Neutrophil (primary cell): ENCODE measurements around the gene MRPL14.

Experiments
- H3K27ac ChIP-seq: fragments of 200-600 bp; sonication (generic); 2 replicates; pipeline ENCODE4 v1.5.1; 2016; ENCODE audit warnings: mild to moderate bottlenecking, moderate library complexity
- H3K27me3 ChIP-seq: fragments of 200-600 bp; sonication (generic); 2 replicates; pipeline ENCODE4 v1.6.0; 2016; ENCODE audit warnings: mild to moderate bottlenecking
- H3K36me3 ChIP-seq: fragments of 200-600 bp; sonication (generic); 2 replicates; pipeline ENCODE4 v1.5.1; 2017
- H3K4me1 ChIP-seq, 2 experiments: fragments of 200-600 bp in 1 of 2; sonication (generic) in 1 of 2; 1 replicate in 1 of 2; 2 replicates in 1 of 2; pipeline versions ENCODE4 v1.5.1 to v1.6.1; 2013 to 2016; ENCODE audit warnings: low read depth in 1 of 2, low read length in 1 of 2, mild to moderate bottlenecking in 1 of 2, moderate library complexity in 1 of 2; ENCODE audit not compliant: control insufficient read depth in 1 of 2, insufficient read depth in 1 of 2
- H3K4me3 ChIP-seq, 2 experiments: fragments of 200-600 bp in 1 of 2; sonication (generic) in 1 of 2; 1 replicate in 1 of 2; 2 replicates in 1 of 2; pipeline ENCODE4 v1.5.1; 2013 to 2016; ENCODE audit warnings: low read depth in 1 of 2, low read length in 1 of 2, mild to moderate bottlenecking in 1 of 2, moderate library complexity in 1 of 2
- H3K9me3 ChIP-seq: fragments of 200-600 bp; sonication (generic); 2 replicates; pipeline ENCODE4 v1.5.1; 2016
- CTCF ChIP-seq: fragments of 200-600 bp; sonication (generic); IDR thresholded peaks from 2 replicates; pipeline ENCODE4 v1.5.1; 2016; ENCODE audit warnings: antibody characterized with exemption

Gene MRPL14

GRCh38 chr6:44128020-44128917 lies 1.0 kb upstream of the MRPL14 start:
- H3K9me3 ChIP-seq: no peaks in the 10 kb centered on the region
- H3K36me3 ChIP-seq: no peaks in the 10 kb centered on the region
- H3K4me3 ChIP-seq: peak overlapping the region; percentile 71 to 90
- TF ChIP-seq CTCF: no peak
- H3K27me3 ChIP-seq: peaks cover 12% of the 10 kb centered on the region
- H3K27ac ChIP-seq: peak overlapping the region; percentile 50
- H3K4me1 ChIP-seq: peaks cover 20 to 21% of the 10 kb centered on the region in 2 experiments

DNA sequence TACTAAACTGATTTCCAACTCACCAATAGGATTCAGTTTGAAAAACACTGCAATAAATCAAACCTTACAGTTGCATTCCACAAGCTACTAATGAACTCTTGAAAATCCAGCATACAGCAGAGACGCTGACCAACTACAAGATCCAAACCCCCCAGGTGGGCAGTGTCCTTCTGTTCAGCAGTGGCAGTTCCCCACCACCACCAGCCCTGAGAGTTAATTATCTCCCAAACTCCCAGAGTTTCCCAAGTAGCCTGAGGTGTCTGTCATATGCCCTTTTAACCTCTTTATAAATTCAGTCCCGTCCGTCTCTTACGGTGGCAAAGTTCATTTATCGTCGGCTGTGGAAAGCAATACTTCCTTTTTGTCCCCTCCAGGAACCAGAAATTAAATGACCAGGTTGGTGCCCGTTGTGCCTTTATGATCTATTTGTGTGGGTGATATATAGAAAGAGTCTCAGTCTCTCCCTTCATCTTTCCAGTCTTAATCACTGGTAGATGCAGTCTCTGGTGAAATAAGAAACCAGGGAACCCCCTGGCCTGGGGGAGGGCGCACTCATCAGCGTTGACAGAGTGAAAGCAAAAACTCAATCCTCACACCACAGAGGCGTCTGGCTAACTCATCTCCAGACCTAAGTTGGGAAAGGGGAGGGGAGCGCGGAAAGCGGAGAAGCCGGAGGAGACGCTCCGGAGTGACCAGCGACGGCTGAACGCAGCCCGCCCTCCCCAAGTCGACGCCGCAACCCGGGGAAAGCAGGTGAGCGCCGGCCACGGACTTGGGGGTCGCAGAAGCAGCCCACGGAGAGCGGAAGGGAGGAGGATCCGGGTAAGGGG lies 717 bp downstream of the MRPL14 start:
- no peaks in the 10 kb centered on the region for H3K36me3 ChIP-seq
- H3K4me3 ChIP-seq: peak overlapping the region; percentile 79 to 90
- no peaks in the 10 kb centered on the region for H3K9me3 ChIP-seq
- no peak for TF ChIP-seq CTCF
- H3K27ac ChIP-seq: peak overlapping the region; percentile 50
- H3K27me3 ChIP-seq: peaks cover 12% of the 10 kb centered on the region
- peaks cover 28 to 29% of the 10 kb centered on the region in 2 experiments for H3K4me1 ChIP-seq

GRCh38 chr6:44123544-44123943 lies 3.7 kb downstream of the MRPL14 start:
- Histone ChIP-seq H3K36me3 (no peaks in the 10 kb centered on the region), H3K27ac (no peak overlapping the region), H3K27me3 (peaks cover 9% of the 10 kb centered on the region), H3K4me1 (peaks cover 28 to 29% of the 10 kb centered on the region in 2 experiments), H3K9me3 (no peaks in the 10 kb centered on the region), H3K4me3 (no peak overlapping the region)
- no peak for TF ChIP-seq CTCF

DNA sequence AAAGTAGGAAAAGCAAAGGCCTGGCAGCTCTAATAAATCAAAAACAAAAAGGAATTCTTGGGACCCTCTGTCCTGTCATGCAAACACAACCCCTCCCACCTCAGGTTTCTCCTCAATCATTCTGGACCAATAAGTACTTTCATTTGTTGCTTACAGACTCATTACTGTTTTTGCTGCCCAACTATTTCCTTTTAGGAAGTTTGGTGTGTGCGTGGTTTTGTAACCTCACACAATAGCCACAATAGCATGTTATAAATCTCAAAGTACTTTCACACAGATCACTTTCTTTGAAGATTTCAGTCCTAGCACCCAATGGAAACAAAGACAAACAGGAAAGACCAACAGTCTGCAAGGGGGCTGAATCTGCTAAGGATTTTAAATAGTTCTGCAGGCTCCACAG lies 4.5 kb downstream of the MRPL14 start:
- no peak for TF ChIP-seq CTCF
- H3K4me1 ChIP-seq: peaks cover 21 to 23% of the 10 kb centered on the region in 2 experiments
- H3K36me3 ChIP-seq: no peaks in the 10 kb centered on the region
- no peaks in the 10 kb centered on the region for H3K9me3 ChIP-seq
- H3K27me3 ChIP-seq: peaks cover 2% of the 10 kb centered on the region
- H3K4me3 ChIP-seq: no peak overlapping the region
- no peak overlapping the region for H3K27ac ChIP-seq

DNA sequence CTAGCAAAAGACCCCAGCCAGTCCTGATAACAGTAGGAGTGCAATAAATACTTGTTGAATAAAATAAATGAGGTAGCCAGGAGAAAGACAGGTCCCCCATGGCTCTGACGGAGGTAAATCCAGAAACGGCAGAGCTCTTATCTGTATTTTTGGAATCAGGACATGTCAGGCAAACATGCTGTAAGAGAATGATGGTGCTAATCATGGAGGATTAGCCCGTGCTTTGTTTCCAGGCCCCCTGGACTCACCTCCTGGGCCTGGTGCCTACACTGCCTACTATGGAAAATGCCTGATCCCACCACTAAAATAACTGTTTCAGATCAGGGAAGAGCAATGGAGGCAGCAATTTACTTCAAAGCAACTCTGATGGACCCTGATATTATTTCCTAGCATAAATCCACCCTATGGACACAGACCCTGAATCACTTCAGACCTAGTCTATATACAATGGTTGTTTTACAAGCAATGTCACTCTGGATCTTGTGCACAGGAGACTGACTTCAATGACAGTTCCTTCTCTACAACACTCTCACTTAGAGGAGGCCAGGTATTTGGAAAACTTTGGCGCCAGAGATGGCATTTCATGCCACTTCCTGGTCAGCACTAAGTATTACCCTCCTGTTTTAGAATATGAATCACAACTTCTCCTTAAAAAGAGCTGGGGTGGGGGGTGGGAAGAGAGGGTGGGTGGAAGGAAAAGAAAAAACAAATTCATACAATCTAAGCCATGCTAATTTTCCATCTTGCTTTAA lies 6.4 kb downstream of the MRPL14 start:
- Histone ChIP-seq H3K4me3 (no peak overlapping the region), H3K36me3 (peaks cover 1% of the 10 kb centered on the region), H3K27ac (no peak overlapping the region), H3K27me3 (no peaks in the 10 kb centered on the region), H3K4me1 (peaks cover 11 to 13% of the 10 kb centered on the region in 2 experiments), H3K9me3 (no peaks in the 10 kb centered on the region)
- no peak for TF ChIP-seq CTCF
